NT2/D1 (cell line): Measurements from ENCODE around the gene PHLDA3.

Experiments
- DNase-seq: peaks from one replicate; pipeline ENCODE4 v3.0.0-alpha.2; 2011; ENCODE audit warnings: low read depth, low spot score
- H3K27me3 ChIP-seq: 2 replicates; pipeline ENCODE4 v1.6.0; 2011; ENCODE audit warnings: mild to moderate bottlenecking; ENCODE audit not compliant: insufficient read length, insufficient read depth
- H3K36me3 ChIP-seq: 2 replicates; pipeline ENCODE4 v1.6.1; 2011; ENCODE audit warnings: mild to moderate bottlenecking, low read length, mixed read lengths; ENCODE audit not compliant: insufficient read depth, insufficient read length
- H3K4me1 ChIP-seq: 2 replicates; pipeline ENCODE4 v1.5.1; 2011; ENCODE audit not compliant: insufficient read depth, insufficient read length
- H3K4me3 ChIP-seq: 2 replicates; pipeline ENCODE4 v1.5.1; 2011; ENCODE audit warnings: low read depth; ENCODE audit not compliant: insufficient read length
- H3K9ac ChIP-seq: 2 replicates; pipeline ENCODE4 v1.6.0; 2011; ENCODE audit warnings: low read depth; ENCODE audit not compliant: insufficient read length
- H3K9me3 ChIP-seq: 2 replicates; pipeline ENCODE4 v1.5.1; 2011; ENCODE audit warnings: mild to moderate bottlenecking, low read length; ENCODE audit not compliant: insufficient read depth
- SUZ12 ChIP-seq: IDR thresholded peaks from 2 replicates; pipeline ENCODE4 v1.6.1; 2011; ENCODE audit not compliant: insufficient read length, insufficient read depth; ENCODE audit errors: extremely low read depth
- YY1 ChIP-seq: IDR thresholded peaks from 2 replicates; pipeline ENCODE4 v1.6.1; 2011; ENCODE audit not compliant: insufficient read length, insufficient read depth
- ZNF274 ChIP-seq: IDR thresholded peaks from 2 replicates; pipeline ENCODE4 v1.6.1; 2011; ENCODE audit warnings: mild to moderate bottlenecking, low read depth, low read length

Gene PHLDA3

GRCh38 chr1:201422436-201423030 lies 46.5 kb downstream of the PHLDA3 start:
- TF ChIP-seq ZNF274 (no peak), YY1 (no peak), SUZ12 (no peak)
- Histone ChIP-seq H3K36me3 (no peaks in the 10 kb centered on the region), H3K27me3 (no peaks in the 10 kb centered on the region), H3K9ac (no peak overlapping the region), H3K4me1 (peaks cover 15% of the 10 kb centered on the region), H3K4me3 (no peak overlapping the region), H3K9me3 (peaks cover 6% of the 10 kb centered on the region; the same call in 1 of the 2 replicates)
- DNase-seq = no peak

GRCh38 chr1:201422026-201422425 lies 47.0 kb downstream of the PHLDA3 start:
- no peaks in the 10 kb centered on the region for H3K27me3 ChIP-seq

GRCh38 chr1:201421041-201421440 lies 47.9 kb downstream of the PHLDA3 start:
- Histone ChIP-seq H3K9me3 (peaks cover 19% of the 10 kb centered on the region), H3K9ac (no peak overlapping the region), H3K36me3 (no peaks in the 10 kb centered on the region), H3K27me3 (no peaks in the 10 kb centered on the region), H3K4me3 (no peak overlapping the region), H3K4me1 (peaks cover 11% of the 10 kb centered on the region)
- TF ChIP-seq SUZ12 (no peak), ZNF274 (no peak)
- no peak for DNase-seq

More at GRCh38 chr1:201422026-201422425, 47.0 kb downstream of the PHLDA3 start:
- no peak for DNase-seq
- TF ChIP-seq SUZ12 (no peak), ZNF274 (no peak), YY1 (no peak)
- Histone ChIP-seq H3K36me3 (no peaks in the 10 kb centered on the region), H3K9me3 (peaks cover 9% of the 10 kb centered on the region; the same call in 1 of the 2 replicates), H3K4me3 (no peak overlapping the region), H3K9ac (no peak overlapping the region), H3K4me1 (peaks cover 15% of the 10 kb centered on the region)

- TF ChIP-seq YY1 (no peak), ZNF274 (no peak), SUZ12 (no peak)
- Histone ChIP-seq H3K9me3 (peaks cover 23% of the 10 kb centered on the region), H3K27me3 (no peaks in the 10 kb centered on the region), H3K9ac (no peak overlapping the region), H3K36me3 (no peaks in the 10 kb centered on the region), H3K4me1 (peaks cover 11% of the 10 kb centered on the region), H3K4me3 (no peak overlapping the region)
- DNase-seq = no peak
Observed at GRCh38 chr1:201420608-201421002, 48.4 kb downstream of the PHLDA3 start.

- H3K27me3 ChIP-seq = no peaks in the 10 kb centered on the region
- peaks cover 11% of the 10 kb centered on the region for H3K4me1 ChIP-seq
- no peak for DNase-seq
- H3K9ac ChIP-seq = no peak overlapping the region
- H3K9me3 ChIP-seq = peaks cover 29% of the 10 kb centered on the region
- no peaks in the 10 kb centered on the region for H3K36me3 ChIP-seq
- TF ChIP-seq YY1 (no peak), ZNF274 (no peak), SUZ12 (no peak)
- no peak overlapping the region for H3K4me3 ChIP-seq
Observed at GRCh38 chr1:201419746-201420607, 49.0 kb downstream of the PHLDA3 start.

GRCh38 chr1:201419256-201419655 lies 49.7 kb downstream of the PHLDA3 start:
- no peaks in the 10 kb centered on the region for H3K36me3 ChIP-seq
- H3K4me1 ChIP-seq = peaks cover 11% of the 10 kb centered on the region
- no peak for DNase-seq
- no peak for TF ChIP-seq ZNF274
- no peak for TF ChIP-seq YY1
- TF ChIP-seq SUZ12 = no peak
- H3K4me3 ChIP-seq = no peak overlapping the region
- H3K9ac ChIP-seq = no peak overlapping the region
- no peaks in the 10 kb centered on the region for H3K27me3 ChIP-seq
- H3K9me3 ChIP-seq = peaks cover 31% of the 10 kb centered on the region

- DNase-seq = no peak
- no peak overlapping the region for H3K9ac ChIP-seq
- peaks cover 11% of the 10 kb centered on the region for H3K4me1 ChIP-seq
- no peaks in the 10 kb centered on the region for H3K36me3 ChIP-seq
- no peaks in the 10 kb centered on the region for H3K27me3 ChIP-seq
- no peak overlapping the region for H3K4me3 ChIP-seq
- peaks cover 34% of the 10 kb centered on the region for H3K9me3 ChIP-seq
- TF ChIP-seq YY1 (no peak), SUZ12 (no peak), ZNF274 (no peak)
Observed at GRCh38 chr1:201418461-201418860, 50.5 kb downstream of the PHLDA3 start.
